HG03196 (cell line): ENCODE results near the gene PLK5.

ENCODE experiments used
- ATAC-seq: cut with Tn5 transposase; IDR thresholded peaks from one replicate; pipeline ENCODE4 v1.9.1; 2021; ENCODE audit not compliant: unreplicated experiment

Gene PLK5

GRCh38 chr19:1554968-1555367 lies 31.1 kb downstream of the PLK5 start:
- no peak for ATAC-seq

DNA sequence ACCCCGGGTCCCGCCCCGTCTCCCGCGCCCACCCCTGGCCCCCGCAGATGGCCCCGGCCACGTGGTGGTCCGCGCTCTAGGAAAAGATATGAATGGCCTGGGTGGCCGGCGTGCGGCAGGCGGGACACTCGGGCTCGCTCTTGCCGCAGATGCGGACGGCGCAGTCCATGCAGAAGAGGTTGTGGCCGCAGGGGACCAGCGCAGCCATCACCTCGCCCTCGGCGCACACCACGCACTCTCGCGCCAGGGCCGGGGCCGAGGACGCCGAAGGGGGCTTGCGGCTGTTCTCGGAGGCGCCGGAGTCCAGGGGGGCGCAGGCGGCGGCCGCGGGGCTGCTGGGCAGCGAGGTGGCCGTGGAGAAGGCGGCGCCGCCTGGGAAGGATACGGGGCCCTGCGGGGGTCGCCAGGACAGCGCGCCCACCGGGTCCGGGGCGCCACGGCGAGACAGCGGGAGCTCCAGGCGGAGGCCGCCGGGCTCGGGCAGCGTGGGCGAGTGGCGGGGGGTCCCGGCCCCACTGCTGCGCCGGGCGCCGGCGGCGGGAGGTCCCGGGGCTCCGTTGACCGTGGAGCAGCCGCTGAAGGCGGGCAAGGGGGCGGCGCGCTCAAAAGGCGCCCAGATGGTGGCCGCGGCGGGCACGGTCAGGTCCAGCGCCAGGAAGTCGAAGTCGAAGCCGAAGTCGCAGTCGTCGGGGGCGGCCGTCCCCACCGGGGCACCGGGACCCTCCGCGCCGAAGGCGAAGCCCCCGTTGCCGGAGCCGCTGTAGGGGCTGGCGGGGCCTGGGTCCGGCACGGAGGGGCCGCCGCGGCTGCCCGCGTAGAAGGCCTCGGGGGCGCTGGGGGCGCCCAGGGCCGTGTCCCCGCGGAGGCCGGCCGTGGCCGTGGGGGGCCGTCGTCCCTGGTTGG lies 31.9 kb downstream of the PLK5 start:
- ATAC-seq = no peak

DNA sequence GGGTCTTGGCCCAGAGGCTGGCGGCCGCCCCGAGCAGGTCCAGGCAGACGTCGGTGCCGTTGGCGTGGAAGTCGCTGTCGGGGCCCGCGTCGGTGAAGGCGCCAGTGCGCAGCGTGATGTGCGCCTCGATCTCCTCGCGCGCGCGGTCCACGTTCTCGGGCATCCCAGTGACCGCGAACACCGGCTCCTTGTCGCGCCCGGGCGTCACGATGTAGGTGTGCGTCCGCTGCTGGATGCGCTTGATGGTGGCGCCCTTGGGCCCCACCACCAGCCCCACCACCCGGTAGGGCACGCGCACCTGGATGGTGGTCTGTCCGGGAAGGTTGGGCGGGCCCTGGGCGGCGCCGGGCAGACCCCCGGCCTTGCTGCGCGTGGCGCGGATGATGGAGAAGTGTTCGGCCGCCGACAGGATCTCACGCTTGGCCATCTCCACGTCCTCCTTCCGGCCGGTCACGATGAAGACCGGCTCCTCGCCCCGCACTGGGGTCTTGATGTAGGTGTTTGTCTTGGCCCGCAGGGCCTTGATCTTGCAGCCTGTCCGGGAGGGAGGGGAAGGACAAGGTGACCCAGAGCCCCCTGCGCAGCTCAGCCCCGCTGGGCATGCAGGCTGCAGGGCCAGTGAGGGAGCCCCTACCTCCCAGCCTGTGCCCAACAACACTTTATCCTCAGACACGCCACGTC lies 32.7 kb downstream of the PLK5 start:
- ATAC-seq = no peak

DNA sequence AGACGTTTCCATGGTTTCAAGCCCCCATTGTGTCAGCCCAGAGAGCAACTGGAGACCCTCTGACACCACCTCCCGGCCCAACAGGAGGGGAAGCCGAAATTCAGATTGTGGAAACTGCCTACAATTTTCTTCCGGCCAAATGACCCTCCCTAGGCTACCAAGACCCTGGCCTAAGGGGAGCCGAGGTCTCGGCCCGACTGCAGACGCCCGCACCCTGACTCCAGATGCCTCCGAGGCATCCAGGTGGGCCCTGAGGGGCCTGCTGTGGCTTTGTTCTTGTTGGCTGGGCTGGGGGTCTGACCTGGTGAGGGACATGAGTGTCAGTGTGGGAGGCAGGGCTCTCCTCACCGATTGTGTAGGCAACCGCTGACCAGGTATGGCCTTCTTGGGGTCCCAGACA lies 34.7 kb downstream of the PLK5 start:
- ATAC-seq = no peak

DNA sequence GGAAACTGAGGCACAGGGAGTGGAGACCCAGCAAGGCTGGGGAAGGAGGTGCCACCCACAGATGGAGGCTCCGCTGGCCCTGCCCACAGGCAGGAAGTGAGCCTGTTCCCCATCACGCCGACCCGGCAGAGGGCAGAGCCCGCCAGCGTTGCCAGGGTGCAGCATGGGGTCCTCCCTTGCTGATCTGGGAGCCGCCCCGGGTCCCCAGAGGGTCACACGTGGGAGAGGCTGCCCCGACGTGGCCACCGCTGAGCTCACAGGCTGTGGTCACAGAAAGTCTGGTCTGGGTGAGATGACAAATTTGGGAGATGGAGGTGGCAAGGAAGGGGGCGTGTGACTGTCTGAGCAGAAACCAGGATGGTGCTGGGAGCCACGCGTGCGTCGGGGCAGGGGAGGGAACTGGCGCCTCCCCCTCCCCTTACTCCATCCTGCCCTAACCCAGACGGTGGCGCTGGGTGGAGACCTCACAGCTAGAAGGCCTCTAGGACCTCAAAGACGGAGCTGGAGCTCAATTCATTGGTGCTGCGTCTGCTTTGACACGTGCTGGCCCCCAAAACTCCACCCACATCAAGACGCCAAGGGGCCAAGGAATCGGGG lies 36.5 kb downstream of the PLK5 start:
- ATAC-seq = no peak

DNA sequence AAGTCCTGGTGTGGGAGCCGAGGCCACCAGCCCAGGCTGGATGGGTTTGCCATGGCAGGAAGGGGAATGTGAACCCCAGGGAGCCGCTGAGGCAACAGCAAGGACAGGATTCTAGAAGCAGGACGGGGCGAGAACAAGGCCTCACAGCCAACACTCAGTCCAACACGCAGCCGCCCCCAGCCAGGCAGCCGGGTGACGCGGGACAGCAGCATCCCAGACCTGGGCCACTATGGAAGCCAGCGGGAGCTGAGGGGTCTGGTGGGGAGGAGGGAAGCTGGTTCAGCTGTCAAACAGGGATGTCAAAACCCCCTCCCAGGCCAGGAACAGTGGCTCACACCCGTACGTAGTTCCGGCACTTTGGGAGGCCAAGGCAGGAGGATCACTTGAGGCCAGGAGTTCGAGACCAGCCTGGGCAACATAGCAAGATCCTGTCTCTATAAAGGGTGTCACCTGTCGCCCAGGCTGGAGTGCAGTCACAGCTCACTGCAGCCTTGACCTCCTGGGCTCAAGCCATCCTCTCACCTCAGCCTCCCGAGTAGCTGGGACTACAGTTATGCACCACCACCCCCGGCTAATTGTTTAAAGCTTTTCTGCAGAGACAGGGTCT lies 37.5 kb downstream of the PLK5 start:
- no peak for ATAC-seq

DNA sequence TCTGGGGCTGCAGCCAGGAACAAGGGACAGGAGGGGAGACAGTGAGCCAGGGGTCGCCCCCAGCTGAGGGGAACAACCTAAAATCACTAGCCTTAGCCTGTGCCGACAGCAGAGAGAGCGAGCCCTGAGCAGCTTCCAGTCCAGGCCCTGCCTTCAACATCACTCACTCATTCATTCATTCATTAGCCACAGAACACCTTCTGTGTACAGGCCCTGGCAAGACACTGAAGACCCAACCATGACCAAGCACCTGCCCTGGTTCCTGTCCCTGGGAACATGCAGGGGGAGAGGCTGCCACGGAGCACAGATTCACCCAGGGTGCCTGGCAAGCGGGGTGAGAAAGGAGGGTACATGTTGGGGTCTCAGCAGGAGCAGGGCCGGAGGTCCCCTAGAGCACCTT lies 39.4 kb downstream of the PLK5 start:
- ATAC-seq = no peak

DNA sequence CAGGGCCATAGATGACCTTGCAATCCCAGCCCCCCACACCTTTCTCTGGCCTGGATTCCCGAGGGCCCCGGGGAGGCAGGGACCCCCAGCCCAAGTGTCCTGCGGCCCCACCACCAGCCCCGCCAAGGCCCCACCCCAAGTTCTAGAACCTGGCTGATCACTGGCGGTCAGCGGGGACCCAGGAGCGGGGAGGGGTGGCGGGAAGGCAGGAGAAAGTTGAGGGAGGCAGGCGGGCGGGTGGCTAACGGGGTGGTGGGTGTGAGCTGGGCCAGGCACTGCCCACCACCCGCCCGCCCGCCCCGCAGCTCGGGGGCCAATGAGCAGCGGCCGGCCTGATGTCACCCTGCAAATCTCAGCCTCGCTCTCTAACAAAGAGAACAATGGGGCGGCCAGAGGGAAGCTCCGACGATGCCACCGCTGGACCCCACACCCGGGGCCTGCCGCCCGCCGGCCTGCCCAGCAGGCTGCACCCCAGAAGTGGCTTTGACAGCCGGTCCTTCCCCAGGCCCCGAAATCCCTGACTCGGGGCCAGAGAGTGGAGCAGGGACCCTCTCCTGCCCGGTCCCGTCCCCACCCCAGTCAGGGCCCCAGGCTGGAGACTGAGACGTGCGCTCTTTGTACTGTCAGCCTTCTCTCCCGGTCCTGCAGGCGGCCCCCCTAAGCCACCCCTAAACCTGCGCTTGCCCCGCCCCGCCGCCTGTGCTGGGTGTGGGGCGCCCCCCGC lies 42.7 kb downstream of the PLK5 start:
- no peak for ATAC-seq

- no peak for ATAC-seq
Measured at GRCh38 chr19:1567116-1567847, 43.4 kb downstream of the PLK5 start.

DNA sequence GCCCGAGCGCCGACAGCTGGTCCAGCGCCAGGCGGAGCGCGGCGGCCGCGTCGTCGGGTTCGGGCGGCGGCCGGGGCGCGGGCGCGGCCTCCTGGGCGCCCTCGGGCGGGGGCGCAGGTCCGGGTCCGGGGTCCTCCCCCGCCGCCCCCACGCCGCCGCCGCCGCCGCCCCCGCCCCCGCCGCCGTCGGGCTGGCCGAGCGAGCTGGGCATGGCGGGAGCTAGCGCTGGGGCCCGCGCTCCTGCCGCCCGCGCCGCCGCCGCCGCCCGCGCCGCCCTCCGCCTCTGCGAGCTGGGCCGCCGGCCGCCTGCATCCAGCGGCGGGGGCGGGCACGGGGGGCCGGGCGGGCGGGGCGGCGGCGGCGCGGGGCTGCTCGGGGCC lies 44.0 kb downstream of the PLK5 start:
- ATAC-seq = no peak

GRCh38 chr19:1568320-1569019 lies 44.6 kb downstream of the PLK5 start, which contains the start of gene MEX3D:
Gene MEX3D, minus strand, starts transcription at chr19:1568325. Its CDS starts 267 bp downstream, at chr19:1568058.
- ATAC-seq = no peak

- ATAC-seq = no peak
Measured at GRCh38 chr19:1569997-1570396, 46.1 kb downstream of the PLK5 start.

DNA sequence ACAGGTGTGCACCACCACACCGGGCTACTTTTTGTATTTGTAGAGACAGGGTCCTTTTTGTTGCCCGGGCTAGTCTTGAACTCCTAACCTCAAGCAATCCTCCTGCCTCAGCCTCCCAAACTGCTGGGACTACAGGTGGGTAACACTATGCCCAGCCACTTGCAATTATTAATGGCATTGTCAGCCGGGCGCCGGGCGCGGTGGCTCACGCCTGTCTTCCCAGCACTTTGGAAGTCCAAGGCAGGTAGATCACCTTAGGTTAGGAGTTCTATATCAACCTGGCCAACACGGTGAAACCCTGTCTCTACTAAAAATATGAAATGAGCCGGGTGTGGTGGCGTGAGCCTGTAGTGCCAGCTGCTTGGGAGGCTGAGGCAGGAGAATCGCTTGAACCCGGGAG lies 47.0 kb downstream of the PLK5 start:
- no peak for ATAC-seq

DNA sequence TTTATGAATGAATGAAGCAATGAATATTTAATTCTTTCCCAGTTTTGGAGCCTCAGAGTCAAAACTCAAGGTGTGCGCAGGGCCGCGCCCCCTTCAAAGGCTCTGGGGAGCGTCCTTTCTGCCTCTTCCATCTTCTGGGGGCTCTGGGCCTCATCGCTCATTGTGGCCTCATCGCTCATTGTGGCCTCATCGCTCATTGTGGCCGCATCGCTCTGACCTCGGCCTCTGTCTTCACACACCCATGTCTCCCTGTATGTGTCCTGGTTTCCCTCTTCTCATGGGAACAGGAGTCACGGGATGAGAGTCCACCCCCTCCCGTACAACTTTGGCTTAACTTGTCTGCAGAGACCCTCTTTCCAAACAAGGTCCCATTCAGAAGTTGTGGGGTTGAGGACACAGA lies 47.5 kb downstream of the PLK5 start:
- ATAC-seq = no peak

- no peak for ATAC-seq
Measured at GRCh38 chr19:1572795-1573194, 48.9 kb downstream of the PLK5 start.

- no peak for ATAC-seq
Measured at GRCh38 chr19:1574354-1575136, 50.7 kb downstream of the PLK5 start.

- ATAC-seq = no peak
Measured at GRCh38 chr19:1575323-1576241, 51.7 kb downstream of the PLK5 start.
